Superior temporal gyrus (tissue), 1 donor: Measurements from ENCODE around the gene OR4K2.
"Not testable (repeated sequence)": the region's sequence is repeated elsewhere in the genome, so short reads cannot be mapped to it uniquely, and the experiment has no call there.

Source experiments
- DNase-seq: peaks from one replicate; pipeline ENCODE4 v3.0.0-alpha.2; 2016; ENCODE audit errors: extremely low spot score

Gene OR4K2, protein sequence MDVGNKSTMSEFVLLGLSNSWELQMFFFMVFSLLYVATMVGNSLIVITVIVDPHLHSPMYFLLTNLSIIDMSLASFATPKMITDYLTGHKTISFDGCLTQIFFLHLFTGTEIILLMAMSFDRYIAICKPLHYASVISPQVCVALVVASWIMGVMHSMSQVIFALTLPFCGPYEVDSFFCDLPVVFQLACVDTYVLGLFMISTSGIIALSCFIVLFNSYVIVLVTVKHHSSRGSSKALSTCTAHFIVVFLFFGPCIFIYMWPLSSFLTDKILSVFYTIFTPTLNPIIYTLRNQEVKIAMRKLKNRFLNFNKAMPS

DNA sequence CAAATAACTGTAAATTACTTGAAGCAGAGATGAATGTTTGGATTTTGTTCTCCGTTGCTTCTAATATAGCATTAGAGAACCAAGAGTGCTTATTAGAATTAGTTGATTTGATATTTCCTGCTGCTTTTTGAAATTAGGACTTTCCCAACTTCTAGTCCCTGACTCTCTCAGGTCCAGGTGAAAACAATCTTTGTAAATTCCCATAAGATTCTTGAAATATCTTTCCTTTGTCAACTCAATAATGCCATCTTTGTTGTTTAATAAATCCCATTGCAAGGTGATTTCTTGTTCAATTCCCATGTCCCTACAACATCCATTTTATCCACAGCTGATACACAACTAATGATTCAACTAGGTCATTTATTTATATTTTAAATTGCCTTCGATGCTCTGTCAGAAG lies at the start of gene OR4K2:
Gene OR4K2 (plus strand): TSS at position 301 of the 400 bp plus-strand sequence. CDS start 1,126 bp downstream, outside the sequence.
- no peak for DNase-seq

DNA sequence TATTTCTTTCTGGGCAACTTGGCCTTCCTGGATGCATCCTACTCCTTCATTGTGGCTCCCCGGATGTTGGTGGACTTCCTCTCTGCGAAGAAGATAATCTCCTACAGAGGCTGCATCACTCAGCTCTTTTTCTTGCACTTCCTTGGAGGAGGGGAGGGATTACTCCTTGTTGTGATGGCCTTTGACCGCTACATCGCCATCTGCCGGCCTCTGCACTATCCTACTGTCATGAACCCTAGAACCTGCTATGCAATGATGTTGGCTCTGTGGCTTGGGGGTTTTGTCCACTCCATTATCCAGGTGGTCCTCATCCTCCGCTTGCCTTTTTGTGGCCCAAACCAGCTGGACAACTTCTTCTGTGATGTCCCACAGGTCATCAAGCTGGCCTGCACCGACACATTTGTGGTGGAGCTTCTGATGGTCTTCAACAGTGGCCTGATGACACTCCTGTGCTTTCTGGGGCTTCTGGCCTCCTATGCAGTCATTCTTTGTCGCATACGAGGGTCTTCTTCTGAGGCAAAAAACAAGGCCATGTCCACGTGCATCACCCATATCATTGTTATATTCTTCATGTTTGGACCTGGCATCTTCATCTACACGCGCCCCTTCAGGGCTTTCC lies 47.2 kb upstream of the OR4K2 start:
- not testable (repeated sequence) for DNase-seq

DNA sequence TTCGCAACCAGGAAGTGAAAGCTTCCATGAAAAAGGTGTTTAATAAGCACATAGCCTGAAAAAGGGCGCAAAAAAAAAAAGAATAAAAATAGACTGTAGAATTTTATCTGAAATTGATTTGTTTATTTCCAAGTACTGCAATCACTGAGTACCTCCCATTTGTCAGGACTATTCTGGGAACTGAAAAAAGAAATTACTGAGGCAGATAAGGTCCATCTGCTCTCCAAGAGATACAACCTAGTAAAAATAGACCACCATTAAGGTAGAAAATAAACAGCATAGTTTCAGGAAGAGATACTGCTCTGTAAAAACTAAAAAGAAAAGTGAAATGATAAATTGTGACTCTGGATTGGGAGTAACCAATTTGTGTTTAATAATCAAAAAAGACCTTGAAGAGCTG lies 46.6 kb upstream of the OR4K2 start:
- DNase-seq, result no peak

DNA sequence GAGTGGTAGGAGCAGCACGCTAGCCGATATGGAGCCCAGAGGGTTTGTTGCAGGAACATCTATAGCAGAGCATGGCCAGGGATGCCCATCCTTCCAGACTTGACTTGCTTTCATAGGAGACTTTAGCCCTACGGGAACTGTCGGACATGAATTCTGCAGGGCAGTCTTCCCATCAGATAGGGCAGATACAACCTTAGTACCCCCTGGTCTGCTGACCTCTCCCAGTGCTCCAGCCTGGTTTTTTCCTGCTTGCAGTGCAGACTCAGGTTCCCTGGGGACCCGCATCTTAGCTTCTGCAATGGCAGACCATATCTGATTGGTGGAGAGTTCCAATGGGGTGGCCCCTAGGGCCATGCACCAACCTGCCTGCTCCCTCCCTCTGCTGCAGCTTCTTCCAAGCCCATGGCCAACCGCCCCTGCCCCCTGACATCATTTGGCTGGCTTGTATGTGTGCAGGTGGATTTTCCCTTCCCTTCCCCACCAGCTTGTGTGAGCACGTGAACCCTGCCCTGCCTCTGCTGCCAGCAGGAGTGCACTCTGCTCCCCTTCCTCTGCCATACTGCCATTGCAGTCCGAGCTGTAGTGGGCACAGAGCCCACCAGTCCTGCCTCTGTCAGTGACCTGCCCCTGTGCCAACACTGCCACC lies 40.6 kb upstream of the OR4K2 start:
- DNase-seq, result not testable (repeated sequence)

DNA sequence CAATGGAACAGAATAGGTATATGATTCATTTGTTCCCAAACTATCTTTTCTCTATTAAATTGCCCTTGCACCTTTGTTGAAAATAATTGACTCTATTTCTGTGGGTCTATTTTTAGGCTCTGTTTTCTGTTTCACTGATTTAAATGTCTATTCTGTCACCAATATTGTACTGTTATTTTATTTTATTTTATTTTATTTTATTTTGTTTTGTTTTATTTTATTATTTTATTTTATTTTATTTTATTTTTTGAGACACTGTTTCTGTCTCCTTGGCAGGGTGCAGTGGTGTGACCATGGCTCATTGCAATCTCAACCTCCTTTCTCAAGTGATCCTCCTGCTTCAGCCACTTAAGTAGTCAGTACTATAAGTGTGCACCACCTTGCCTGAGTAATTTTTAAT lies 36.5 kb upstream of the OR4K2 start:
- DNase-seq, result no peak

DNA sequence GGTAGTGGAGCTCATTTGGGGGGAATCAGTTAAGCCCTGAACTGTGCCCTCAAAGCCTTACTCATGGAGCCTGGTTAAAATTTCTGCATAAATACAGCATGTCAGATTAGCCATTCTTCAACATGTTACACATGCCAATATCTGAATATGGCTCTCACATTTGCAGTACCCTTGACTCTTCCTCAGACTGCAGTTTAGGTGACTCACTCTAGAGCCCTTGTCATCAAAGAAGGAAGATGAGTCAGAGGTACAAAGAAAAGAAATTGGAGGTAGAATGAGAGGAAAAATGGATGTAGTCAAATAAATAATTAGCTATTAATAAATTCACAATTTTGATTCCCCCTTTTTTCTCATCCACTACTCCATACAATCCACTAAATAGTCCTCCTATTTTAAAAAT lies 23.6 kb upstream of the OR4K2 start:
- no peak for DNase-seq

DNA sequence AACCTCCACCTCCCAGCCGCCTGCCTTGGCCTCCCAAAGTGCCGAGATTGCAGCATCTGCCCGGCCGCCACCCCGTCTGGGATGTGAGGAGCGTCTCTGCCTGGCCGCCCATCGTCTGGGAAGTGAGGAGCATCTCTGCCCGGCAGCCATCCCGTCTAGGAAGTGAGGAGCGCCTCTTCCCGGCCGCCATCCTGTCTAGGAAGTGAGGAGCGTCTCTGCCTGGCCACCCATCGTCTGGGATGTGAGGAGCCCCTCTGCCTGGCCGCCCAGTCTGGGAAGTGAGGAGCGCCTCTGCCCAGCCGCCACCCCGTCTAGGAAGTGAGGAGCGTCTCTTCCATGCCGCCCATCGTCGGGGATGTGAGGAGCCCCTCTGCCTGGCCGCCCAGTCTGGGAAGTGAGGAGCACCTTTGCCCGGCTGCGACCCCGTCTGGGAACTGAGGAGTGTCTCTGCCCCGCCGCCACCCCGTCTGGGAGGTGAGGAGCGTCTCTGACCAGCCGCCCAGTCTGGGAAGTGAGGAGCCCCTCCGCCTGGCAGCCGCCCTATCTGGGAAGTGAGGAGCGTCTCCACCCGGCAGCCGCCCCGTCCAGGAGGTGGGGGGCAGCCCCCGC lies 8.8 kb upstream of the OR4K2 start:
- DNase-seq, result not testable (repeated sequence)

DNA sequence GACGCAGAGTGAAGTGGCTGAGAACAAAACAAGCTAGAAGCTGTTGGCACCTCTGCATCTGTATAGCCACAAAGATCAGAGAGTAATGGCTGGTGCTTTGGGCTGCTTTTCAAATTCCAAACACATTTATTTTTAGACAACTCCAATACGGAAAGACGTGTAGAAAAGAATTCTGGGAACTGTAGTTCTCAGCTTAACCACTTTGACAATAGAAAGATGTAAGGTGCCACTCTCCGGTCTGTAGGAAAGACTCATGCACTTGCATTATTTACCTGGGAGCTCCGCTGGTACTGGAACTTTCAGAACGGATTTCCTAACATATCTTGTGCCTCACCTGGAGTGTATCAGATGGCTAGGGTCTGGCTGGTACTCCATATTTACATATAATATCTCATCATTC lies 1.8 kb upstream of the OR4K2 start:
- no peak for DNase-seq

DNA sequence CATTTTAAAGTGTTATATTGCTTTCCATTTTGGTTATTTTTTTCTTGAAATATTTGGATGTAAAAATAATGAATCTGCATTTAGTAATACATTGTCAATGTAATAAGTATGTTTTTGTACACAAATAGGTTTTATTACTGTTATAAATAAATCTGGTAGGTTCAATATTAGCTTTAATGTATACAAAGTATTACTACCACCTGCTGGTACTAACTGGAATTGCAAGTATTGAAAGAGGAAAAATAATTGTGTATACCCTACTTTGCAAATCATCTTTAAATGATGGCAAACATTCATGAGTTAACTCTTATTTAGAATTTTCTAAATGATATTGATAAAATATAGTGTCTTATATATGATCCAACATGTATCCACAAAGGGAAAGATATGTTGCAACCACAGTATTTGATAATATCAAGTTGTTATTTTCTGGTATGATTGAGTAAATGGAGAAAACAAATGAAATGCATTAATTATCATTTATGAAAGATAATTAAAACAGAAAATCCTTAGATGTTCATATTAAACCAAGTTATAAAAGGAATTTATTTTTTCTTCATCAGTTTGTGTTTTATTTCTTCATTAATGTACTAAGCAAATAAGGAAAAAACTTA lies 3.2 kb downstream of the OR4K2 start:
- DNase-seq, result peak; percentile 55

DNA sequence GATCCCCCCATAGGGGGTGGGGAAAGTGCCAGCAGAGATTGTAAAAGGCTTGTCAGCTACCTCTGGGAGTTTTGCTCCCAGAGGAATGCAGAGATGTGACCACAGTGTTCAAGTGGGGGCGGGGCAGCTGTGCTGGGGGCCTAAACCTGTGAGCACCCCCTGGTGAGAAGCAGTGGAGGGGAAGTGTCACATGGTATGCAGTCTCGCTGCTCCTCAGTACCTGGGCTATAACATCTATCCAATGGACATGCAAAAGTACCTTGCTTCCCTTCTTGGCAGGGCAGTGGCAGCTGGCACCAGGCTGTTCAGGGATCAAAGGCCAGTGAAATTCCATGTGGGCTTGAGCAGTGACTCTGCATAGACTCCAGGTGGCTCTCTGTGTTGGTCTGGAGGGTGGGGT lies 20.3 kb downstream of the OR4K2 start:
- no peak for DNase-seq

DNA sequence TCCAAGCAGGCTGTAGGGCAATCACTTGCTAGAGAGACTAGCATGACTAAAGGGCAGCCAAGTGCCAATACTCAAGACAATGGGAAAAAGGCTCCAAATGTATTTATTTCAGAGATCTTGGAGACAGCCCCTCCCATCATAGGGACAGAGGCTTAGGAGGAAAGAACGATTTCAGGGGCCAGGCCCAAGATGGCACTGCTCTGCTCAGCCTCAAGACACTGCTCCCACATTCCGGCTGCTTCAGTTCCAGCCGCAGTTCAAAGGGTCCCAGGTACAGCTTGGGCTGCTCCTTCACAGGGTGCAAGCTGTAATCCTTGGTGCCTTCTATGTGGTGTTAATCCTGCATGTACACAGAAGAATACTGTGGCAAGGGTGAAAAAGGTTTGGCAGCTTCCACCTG lies 26.1 kb downstream of the OR4K2 start:
- no peak for DNase-seq

DNA sequence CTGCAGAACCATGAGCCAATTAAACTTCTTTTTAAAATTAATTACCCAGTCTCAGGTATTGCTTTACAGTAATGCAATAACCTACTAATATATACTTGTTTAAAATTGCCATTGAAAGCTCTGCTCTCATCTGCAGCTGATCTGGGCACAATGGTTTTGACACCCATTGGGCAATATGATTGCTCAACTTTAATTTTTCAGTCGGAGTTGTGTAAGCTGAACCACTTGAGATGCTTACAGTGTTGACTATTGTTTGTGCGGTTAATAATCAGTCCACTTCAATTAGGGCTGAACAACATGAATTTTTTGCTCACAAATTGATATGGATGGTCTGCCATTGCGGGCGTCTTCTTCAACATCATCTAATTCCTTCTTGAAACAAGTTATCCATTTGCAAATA lies 27.5 kb downstream of the OR4K2 start:
- no peak for DNase-seq

DNA sequence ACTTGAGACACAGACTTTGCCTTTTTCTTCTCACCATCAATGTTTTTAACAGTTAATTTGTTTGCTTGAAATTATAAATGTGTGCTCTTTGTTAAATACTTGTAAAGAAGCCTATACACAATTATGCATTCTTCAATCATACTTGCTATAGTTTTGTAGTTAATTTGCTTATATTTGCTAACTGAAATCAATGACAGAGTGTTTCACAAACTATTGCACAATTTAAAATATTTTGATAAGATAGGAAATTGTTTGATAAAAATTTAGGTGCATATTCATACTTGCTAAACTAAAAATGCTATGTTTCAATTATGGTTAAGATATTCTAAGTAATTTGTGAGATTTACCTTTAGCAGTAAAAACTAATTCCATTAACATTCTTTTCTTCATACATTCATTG lies 31.7 kb downstream of the OR4K2 start:
- no peak for DNase-seq

DNA sequence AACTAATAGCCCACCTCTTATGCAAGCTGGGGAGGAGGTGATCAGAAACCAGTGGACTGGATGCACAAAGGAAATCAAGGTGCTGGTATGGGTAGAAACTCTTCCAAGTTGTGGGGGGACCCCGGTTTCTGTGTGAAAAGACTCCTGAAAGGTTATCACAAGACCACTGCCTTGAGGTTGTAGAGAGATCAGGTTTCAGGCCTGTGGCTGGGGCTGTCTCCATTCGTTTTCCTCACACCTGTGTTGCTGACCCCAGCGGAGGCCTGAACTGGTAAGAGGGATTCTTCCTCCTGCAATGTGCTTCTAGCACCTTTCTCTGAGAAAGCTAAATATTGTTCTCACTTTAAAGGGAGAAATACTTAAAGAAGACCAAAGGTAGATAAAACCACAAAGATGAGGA lies 36.2 kb downstream of the OR4K2 start:
- no peak for DNase-seq

DNA sequence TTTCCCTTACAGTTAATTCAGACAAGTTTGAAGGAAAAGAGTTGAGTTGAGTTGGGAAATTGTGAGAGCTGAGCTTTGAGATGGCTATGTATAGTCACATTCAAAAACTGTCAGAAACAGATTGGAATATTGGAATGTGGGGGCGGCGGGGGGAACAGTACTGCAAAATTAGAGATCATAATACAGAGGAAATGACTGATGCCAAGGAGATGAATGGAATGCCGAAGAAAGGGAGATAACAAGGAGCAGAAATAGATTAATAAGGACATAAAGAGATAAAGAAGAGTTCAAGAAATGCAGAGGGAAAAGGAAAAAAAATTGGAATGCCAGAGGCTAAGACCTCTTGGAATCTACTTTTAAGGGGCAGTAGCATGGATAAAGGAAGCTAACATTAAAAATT lies 42.3 kb downstream of the OR4K2 start:
- no peak for DNase-seq

DNA sequence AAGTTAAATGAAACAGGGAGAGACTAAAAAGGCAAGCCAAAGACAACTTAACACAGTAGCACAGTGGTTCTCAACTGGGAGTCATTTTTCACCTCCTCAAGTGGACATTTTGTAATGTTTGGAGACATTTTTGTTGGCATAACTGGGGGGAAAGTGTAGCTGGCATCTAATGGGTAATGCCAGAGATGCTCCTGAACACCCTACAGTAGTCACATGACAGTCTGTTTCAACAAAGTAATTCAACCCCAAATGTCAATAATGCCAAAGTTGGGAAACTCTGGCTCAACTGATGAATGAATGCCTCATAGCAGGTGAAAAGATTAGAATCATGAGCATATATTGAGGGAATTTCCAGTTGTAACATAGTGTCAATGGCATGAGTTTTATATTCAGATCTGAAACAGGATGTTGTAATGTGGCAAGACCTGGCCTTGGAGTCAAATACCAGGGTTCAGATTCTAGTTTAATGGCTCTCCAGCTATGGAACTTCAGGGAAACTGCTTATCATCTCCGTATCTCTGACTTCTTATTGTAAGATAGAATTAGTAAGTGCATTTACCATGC lies 43.1 kb downstream of the OR4K2 start:
- DNase-seq, result no peak

DNA sequence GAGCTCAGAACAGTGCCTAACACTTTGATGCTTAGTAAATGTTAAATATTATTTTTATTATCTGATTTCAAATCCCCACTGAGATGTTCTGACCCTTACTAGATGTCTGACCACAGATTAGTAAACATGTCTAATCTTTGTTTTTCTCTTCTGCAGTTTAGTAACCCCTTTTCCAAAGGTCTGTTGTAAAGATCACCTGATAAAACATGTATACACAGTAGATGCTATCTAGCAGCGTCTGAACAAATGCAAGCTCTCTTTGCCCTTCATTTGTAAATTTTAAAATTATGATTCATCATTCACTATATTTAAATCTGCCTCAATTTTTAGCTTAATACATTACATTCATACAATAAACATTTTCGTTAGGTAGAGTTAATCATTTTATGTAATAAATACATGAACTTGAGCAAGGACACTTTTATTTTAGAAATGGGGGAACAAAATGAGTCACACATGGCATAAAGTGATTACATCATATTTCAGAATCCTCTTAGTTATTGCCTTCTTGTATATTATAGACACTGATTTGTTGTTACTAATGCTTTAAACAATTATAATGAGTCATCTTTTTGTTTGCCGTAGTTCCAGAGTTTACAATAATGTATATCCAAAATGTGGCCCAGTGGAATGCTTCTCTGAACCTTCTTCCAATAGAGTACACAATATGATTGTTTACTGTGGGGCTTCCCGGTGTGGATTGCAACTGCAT lies 43.8 kb downstream of the OR4K2 start:
- no peak for DNase-seq

DNA sequence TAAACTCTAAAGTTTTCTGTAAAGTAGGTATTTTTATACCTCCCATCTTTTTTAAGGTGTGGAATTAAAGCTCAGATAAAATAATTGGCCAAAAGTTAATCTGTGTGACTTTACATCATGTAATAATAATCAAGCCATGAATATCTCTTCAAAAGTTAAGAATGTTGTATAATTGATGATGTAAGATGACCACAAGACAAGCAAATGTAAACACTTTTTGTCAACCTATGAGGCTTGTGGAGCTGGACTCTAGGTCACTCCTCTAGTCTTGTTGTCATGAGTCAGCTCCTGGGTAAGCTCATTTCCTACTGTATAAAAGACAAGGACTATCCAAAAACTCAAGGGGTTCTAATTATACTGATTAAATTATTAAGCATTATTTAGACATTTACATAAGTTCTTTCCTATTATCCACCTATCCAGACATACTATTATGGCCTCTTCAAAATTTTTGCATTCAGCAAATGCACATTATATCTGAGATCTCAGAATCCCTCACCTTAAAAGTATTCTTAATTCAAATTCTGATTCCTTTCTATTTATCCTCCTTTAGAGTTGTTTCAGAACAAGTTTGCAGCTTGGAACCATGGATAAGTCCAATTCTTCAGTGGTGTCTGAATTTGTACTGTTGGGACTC lies 45.2 kb downstream of the OR4K2 start, which contains the start of gene OR4K5:
Gene OR4K5 (plus strand): TSS at position 587 of the 637 bp plus-strand sequence. CDS start 0 bp downstream, at position 587.
- DNase-seq, result no peak

DNA sequence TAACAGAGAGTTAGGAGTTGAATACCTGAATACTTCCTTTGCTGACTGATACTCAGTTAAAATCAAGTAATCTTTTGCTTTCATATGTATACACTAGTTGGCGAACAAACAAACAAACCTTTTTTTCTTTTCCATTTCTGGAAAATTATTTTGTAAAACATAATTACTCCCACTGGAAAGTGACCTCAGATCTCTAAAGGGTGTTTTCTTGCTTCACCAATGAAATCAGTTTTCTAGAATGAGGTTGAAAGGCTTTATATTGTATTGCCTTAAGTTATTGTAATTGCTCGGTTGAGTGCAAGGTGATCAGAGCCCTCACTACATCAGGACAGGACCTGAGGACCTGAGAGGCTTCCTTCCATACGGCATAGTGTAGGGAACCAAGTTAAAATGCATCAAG lies 55.7 kb downstream of the OR4K2 start, which contains the start of gene OR4K1:
Gene OR4K1 (plus strand): TSS at position 301 of the 400 bp plus-strand sequence. CDS start 4,750 bp downstream, outside the sequence.
- no peak for DNase-seq
